LHCN-M2 (cell line): ENCODE results near the gene DGCR8. TPM values are rescaled to one million over a fixed set of nuclear protein-coding genes. Genes with fewer than 3 reads are reported as not detected.

Source experiments
- DNase-seq: peaks from one replicate; pipeline ENCODE4 v3.0.0-alpha.2; 2012; ENCODE audit warnings: low read depth
- total RNA-seq: library from RNA; depleted of rRNA; stranded (reverse); fragments of >200 nt; gene quantifications from 2 replicates; pipeline ENCODE4 v1.2.3, GENCODE V29; 2014

DGCR8 gene
- total RNA-seq, 1 experiment from 2014 or later, result 30.9 TPM

DNA sequence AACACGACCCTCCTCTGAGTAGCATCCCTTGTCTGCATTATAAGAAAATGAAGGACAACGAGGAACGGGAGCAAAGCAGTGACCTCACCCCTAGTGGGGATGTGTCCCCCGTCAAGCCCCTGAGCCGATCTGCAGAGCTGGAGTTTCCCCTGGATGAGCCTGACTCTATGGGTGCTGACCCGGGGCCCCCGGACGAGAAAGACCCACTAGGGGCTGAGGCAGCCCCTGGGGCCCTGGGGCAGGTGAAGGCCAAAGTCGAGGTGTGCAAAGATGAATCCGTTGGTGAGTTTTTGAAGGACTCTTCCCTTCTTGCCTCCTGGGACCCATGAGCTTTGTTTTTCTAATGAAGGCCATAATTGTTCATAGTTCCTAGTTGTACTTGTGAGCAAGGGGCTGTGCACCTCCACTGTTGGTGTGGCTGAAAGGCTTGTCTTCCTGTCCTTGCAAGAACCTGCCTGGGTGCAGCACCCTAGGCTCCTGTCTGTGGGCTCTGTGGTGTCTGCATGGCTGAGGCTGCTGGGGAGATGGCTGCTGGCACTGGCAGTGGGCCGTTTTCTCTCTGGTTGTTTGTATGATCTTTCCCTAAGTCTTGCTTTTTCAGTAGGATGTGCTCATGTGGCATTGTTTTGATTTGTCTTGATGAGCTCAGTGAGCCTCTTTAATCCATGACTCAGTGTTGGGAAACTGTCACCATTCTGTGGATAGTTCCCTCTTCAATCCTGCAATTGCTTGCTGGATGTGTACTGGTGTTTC lies 10.1 kb downstream of the DGCR8 start:
- DNase-seq, result peak; percentile 49

- no peak for DNase-seq
Observed at GRCh38 chr22:20090730-20091240, 10.7 kb downstream of the DGCR8 start.

DNA sequence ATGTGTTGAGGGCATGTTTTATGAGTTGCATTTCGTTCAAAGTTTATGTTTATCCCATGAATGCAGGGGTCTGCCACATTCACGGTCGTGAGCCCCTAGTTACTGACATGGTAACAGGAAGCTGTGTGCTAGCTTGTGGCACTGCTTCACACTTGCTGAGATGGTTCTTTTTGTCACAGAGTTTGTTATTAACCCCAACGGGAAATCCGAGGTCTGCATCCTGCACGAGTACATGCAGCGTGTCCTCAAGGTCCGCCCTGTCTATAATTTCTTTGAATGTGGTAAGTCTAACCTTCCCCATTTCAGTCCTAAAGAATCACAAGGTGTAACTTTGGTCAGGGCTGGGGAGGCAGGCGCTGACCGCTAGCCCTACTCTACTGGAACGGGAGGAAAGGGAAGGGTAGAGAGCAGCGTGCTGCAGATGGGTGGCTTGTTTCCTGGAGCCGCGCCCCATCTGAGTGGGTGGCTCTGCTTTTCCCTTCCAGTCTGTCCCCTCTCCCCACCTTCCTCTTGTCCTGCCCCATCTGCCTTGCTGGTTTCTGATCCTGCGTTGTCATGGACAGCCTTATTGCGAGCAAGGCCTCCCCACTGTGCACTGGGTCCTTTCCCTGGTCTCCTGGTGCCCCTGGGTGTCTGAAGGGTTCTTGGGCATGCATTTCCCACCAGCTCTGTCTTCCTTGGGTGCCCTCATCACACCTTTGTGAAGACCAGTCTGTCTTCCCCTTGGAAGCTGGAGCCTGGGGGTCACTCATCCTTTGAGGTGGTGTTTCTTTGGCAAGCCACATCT lies 11.8 kb downstream of the DGCR8 start:
- DNase-seq, result no peak

GRCh38 chr22:20092477-20092854 lies 12.4 kb downstream of the DGCR8 start:
- no peak for DNase-seq

DNA sequence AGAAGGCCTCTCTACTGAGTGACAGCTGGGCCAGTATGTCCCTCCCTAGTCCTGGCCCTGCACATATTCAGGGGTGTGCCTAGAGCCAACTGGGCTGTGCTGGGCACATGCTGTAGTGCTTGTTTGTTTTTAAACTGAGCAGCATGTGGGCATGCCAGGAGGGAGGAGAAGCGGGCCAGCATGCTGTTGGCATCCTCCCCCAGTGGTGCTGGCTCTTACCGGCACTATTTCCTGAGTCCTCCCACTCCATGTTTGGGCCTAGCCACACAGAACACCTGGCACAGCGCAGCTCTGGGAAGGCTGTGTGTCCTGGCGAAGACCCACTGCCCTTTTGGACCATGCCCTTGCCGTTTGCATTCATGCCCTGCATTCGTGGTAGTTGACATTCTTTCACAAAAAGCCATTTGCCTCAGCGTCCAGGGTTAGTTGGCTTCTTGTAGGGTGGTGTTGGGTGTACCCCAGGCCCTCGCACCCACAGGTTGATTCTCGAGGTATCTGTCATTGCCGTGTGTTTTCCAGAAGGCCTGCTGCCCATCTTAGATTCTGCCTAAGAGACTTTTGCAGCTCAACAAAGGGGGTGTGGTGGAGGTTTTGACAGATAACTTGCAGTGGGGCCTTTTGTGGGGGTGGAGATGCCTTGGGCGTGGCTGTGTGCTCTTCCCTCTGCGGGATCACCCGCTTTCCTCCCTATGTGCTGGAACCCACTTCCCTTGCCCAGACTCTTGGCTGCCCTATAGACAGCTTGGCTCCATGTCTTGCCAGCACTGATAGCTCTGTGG lies 13.6 kb downstream of the DGCR8 start:
- no peak for DNase-seq

DNA sequence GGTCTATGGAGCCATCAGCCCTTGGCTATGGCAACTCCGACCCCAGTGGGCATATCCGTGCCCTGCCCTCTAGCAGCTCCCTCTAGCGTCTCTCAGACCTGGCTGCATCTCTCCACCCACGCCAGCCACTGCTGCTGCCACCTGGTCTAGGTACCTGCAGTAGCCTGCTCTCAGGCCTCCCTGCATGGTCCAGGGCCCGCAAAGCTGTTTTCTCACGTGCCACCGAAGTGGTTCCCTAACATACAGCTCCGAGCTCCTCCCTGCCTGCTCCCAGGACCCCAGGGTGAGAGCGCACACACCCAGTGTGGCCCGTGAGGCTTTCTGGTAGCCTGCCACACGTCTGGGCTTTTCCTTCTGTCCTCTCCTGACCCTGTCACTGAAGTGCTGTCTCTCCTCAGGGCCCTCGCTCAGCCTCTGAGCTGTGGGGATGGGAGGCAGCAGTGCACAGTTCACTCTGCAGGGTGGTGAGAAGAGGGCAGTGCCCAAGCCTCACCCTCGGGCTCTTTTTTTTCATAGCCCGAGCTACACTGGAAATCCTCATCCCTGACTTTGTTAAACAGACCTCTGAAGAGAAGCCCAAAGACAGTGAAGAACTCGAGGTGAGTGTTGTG lies 14.3 kb downstream of the DGCR8 start:
- no peak for DNase-seq

DNA sequence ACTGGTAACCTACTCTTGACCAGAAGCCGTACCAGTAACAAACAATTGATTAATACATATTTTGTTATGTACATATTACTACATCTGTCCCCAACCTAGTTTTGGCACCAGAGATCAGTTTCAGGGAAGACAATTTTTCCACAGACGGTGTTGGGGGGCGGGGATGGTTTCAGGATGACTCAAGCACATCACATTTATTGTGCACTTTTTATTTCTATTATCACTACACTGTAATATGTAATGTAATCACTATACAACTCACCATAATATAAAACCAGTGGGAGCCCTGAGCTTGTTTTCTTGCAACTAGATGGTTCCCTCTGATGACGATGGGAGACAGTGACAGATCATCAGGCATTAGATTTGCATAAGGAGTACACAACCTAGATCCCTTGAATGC lies 15.5 kb downstream of the DGCR8 start:
- no peak for DNase-seq

DNA sequence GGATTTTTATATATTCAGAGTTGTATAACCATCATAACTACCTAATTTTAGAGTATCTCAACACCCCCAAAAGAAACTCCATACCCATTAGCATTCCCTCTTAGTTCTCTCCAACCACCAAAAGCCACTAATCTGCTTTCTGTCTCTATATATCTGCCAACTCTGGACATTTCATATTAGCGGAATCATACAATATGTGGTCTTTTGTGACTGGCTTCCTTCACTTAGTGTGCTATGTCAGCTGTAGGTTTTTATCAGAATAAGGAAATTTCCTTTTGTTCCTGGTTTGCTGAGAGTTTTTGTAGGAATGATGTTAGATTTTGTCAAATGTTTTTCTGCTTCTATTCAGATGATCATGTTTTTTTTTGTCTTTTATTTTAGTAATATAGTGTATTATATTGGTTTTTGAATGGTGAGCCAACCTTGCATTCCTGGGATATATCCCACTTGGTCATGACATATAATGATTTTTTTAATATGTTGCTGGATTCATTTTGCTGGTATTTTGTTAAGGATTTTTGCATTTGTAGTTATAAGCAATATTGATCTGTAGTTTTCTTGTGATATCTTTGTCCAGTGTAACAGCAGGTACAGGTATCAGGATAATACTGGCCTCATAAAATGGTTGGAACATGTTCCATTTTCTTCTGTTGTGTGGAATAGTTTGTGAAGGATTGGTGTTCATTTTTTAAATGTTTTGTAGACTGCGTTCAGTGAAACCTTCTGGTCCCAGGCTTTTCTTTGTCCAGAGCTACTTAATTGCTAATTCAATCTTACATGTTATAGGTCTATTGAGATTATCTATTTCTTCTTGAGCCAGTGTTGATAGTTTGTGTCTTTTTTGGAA lies 16.8 kb downstream of the DGCR8 start:
- DNase-seq, result no peak

GRCh38 chr22:20099099-20099711 lies 19.2 kb downstream of the DGCR8 start:
- no peak for DNase-seq

DNA sequence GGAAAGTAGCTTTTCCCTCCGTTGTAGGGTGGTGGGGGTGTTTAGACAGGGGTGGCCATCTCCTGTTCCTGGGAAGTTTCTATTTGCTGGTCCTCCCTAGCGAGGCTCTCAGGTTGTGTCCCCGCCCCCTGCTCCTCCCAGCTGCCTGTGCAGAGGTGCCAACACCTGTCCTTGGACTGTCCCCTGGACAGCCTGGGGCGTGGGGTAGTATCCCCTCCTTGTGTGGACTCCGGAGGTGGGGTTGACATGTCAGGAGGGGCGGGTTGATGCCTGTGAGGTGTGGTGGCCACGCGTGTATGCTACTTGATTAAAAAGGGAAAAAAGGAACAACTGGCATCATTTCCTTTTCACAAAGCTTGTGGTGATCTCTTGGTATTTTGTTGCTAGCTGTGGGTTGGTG lies 21.6 kb downstream of the DGCR8 start:
- DNase-seq, result no peak

DNA sequence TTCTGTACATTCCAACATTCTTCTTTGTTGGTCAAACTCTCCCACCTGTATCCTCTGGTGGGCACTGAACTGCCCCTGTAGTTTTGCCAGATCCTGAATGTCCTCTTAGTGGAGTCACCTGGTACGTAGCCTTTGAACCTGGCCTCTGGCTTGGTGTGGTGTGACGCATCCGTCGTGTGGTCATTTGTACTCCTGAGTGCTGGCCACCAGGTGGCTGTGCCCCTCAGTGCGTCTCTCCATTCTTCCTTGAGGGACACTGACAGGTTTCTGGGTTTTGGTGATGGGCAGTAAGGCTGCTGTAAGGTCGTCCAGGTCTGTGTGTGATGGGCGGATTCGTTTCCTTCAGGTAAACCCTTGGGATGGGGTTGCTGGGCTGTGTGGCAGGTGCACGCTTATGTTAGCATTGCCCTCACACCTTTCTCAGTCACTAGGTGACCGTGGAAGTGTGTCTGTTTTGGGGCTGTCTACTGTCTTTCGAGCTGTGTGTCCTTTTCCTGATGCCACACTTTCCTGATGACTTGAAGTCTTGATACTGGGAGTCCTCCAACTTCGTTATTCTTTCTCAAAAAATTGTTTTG lies 22.3 kb downstream of the DGCR8 start:
- no peak for DNase-seq

GRCh38 chr22:20105456-20106204 lies 25.6 kb downstream of the DGCR8 start:
- no peak for DNase-seq

GRCh38 chr22:20106205-20106848 lies 26.3 kb downstream of the DGCR8 start:
- DNase-seq, result peak; percentile 51

DNA sequence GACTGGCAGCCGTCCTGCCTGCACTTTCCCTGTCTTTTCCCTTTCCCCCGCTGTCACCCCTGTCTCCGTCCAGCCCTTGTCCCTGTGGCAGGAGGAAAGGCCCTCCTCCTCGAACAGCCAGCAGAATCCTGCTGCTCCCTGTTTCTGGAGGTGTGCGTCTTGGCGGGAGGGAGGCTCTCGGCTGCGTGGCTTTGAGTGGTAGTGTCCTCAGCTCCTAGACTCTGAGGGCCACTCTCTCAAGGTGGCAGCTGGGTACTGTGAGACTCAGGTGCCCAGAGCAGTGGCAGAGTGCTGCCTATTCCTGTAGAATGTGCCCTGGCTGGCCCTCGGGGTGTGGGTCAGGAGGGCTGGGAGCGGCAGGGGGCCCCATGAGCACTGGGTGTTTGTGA lies 26.8 kb downstream of the DGCR8 start:
- DNase-seq, result no peak

DNA sequence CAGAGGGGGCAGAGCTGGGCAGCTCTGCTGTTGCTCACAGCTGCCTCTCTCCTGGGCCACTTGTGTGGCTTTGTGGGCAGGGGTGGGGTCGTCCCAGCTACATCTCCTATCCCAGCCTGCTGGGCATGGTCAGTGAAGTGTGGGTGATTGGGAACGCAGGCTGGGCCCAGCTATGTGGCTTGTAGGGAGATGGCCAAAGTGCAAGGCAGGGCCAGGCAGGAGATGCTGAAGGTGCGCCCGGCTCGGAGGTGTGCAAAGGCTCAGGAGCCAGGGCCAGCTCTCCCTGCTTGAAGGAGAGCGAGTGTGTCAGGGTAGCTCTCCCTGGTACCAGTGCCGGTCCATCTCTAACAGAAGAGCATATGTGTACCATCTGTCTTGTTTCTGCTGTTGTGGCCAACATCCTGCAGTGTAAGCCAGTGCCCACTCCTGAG lies 27.4 kb downstream of the DGCR8 start:
- DNase-seq, result no peak

- DNase-seq, result no peak
Observed at GRCh38 chr22:20107951-20108756, 28.1 kb downstream of the DGCR8 start.

GRCh38 chr22:20108757-20109230 lies 28.8 kb downstream of the DGCR8 start:
- DNase-seq, result no peak
